HG02610 (cell line): Measurements from ENCODE around the gene NCAM1.
"Not testable (repeated sequence)": the region's sequence is repeated elsewhere in the genome, so short reads cannot be mapped to it uniquely, and the experiment has no call there.

ENCODE experiments used
- ATAC-seq: cut with Tn5 transposase; IDR thresholded peaks from one replicate; pipeline ENCODE4 v1.9.1; 2021; ENCODE audit warnings: mild to moderate bottlenecking, moderate library complexity; ENCODE audit not compliant: unreplicated experiment

The NCAM1 gene

GRCh38 chr11:113295993-113296392 lies 334.8 kb downstream of the NCAM1 start:
- no peak for ATAC-seq

GRCh38 chr11:113296447-113297205 lies 335.4 kb downstream of the NCAM1 start:
- ATAC-seq = no peak

- ATAC-seq = not testable (repeated sequence)
These were observed 337.3 kb downstream of the NCAM1 start for GRCh38 chr11:113298496-113298895.

- ATAC-seq = no peak
These were observed 343.7 kb downstream of the NCAM1 start for GRCh38 chr11:113304916-113305315.

- peak; percentile 81 for ATAC-seq
These were observed 344.5 kb downstream of the NCAM1 start for GRCh38 chr11:113305440-113306336.

GRCh38 chr11:113308601-113309000 lies 347.4 kb downstream of the NCAM1 start:
- no peak for ATAC-seq

- ATAC-seq = no peak
These were observed 350.3 kb downstream of the NCAM1 start for GRCh38 chr11:113311536-113311935.

GRCh38 chr11:113313601-113314000 lies 352.4 kb downstream of the NCAM1 start:
- ATAC-seq = no peak

GRCh38 chr11:113314065-113314388 lies 352.8 kb downstream of the NCAM1 start:
- ATAC-seq = no peak

GRCh38 chr11:113314389-113315301 lies 353.4 kb downstream of the NCAM1 start, which contains the start of gene TTC12:
Gene TTC12 (plus strand): TSS chr11:113314583. CDS start chr11:113316258, 1,675 bp downstream.
- peak; percentile 99 for ATAC-seq

- no peak for ATAC-seq
These were observed 354.6 kb downstream of the NCAM1 start for GRCh38 chr11:113315811-113316210.

- no peak for ATAC-seq
These were observed 355.0 kb downstream of the NCAM1 start for GRCh38 chr11:113316256-113316655.

GRCh38 chr11:113317339-113317738 lies 356.1 kb downstream of the NCAM1 start:
- no peak for ATAC-seq

- no peak for ATAC-seq
These were observed 357.9 kb downstream of the NCAM1 start for GRCh38 chr11:113319085-113319484.

GRCh38 chr11:113322158-113322557 lies 360.9 kb downstream of the NCAM1 start:
- ATAC-seq = no peak

GRCh38 chr11:113324250-113324649 lies 363.0 kb downstream of the NCAM1 start:
- no peak for ATAC-seq
